GM19239 (cell line): Measurements from ENCODE around the gene UNC5C.

Experiments
- DNase-seq: peaks from one replicate; pipeline ENCODE4 v3.0.0; 2011; ENCODE audit warnings: low spot score; ENCODE audit not compliant: insufficient read length
- FAIRE-seq: peaks from 2 replicates; lab custom pipeline; 2011; peaks lifted over from hg19 to GRCh38; lab: Jason Lieb, UNC

The UNC5C gene

GRCh38 chr4:95524184-95524583 is 24.6 kb downstream of the UNC5C start:
- FAIRE-seq (no peak), DNase-seq (no peak)

- FAIRE-seq = no peak
- DNase-seq = no peak
These were observed 25.9 kb downstream of the UNC5C start for GRCh38 chr4:95522682-95523530.

GRCh38 chr4:95517576-95518345 is 31.0 kb downstream of the UNC5C start:
- DNase-seq = no peak
- no peak for FAIRE-seq

- FAIRE-seq (no peak), DNase-seq (no peak)
These were observed 32.2 kb downstream of the UNC5C start for GRCh38 chr4:95516528-95517017.

GRCh38 chr4:95515589-95515988 is 33.2 kb downstream of the UNC5C start:
- DNase-seq = no peak
- FAIRE-seq = no peak

- FAIRE-seq = no peak
- no peak for DNase-seq
These were observed 35.8 kb downstream of the UNC5C start for GRCh38 chr4:95513022-95513421.

GRCh38 chr4:95511477-95511876 is 37.3 kb downstream of the UNC5C start:
- FAIRE-seq (no peak), DNase-seq (no peak)

- FAIRE-seq (no peak), DNase-seq (no peak)
These were observed 37.9 kb downstream of the UNC5C start for GRCh38 chr4:95510877-95511276.

GRCh38 chr4:95510145-95510544 is 38.6 kb downstream of the UNC5C start:
- no peak for DNase-seq
- no peak for FAIRE-seq

GRCh38 chr4:95508421-95508820 is 40.4 kb downstream of the UNC5C start:
- no peak for DNase-seq

GRCh38 chr4:95507561-95507960 is 41.2 kb downstream of the UNC5C start:
- DNase-seq (no peak), FAIRE-seq (no peak)

More at GRCh38 chr4:95508421-95508820, 40.4 kb downstream of the UNC5C start:
- no peak for FAIRE-seq

GRCh38 chr4:95507147-95507546 is 41.6 kb downstream of the UNC5C start:
- FAIRE-seq (no peak), DNase-seq (no peak)

GRCh38 chr4:95506264-95506663 is 42.5 kb downstream of the UNC5C start:
- no peak for FAIRE-seq
- no peak for DNase-seq

GRCh38 chr4:95505799-95506198 is 43.0 kb downstream of the UNC5C start:
- FAIRE-seq (no peak), DNase-seq (no peak)

GRCh38 chr4:95505151-95505550 is 43.6 kb downstream of the UNC5C start:
- FAIRE-seq = no peak
- no peak for DNase-seq

GRCh38 chr4:95504501-95504900 is 44.3 kb downstream of the UNC5C start:
- DNase-seq (no peak), FAIRE-seq (no peak)

GRCh38 chr4:95500361-95500760 is 48.4 kb downstream of the UNC5C start:
- no peak for FAIRE-seq

GRCh38 chr4:95499291-95499696 is 49.5 kb downstream of the UNC5C start:
- FAIRE-seq (no peak), DNase-seq (no peak)

More at GRCh38 chr4:95500361-95500760, 48.4 kb downstream of the UNC5C start:
- DNase-seq = no peak

GRCh38 chr4:95494186-95494585 is 54.6 kb downstream of the UNC5C start:
- no peak for FAIRE-seq
- DNase-seq = no peak

- DNase-seq = no peak
- FAIRE-seq = no peak
These were observed 70.1 kb downstream of the UNC5C start for GRCh38 chr4:95478679-95479078.

- no peak for DNase-seq
- no peak for FAIRE-seq
These were observed 72.7 kb downstream of the UNC5C start for GRCh38 chr4:95476121-95476520.
